Choroid plexus epithelial cell (primary cell): Measurements from ENCODE around the gene HMCN2.
A peak's percentile ranks its signal among the peaks of the same experiment; 100 is the strongest.
"Not testable (repeated sequence)": the region's sequence is repeated elsewhere in the genome, so short reads cannot be mapped to it uniquely, and the experiment has no call there.

Experiments
- DNase-seq: peaks from one replicate; pipeline ENCODE4 v3.0.0-alpha.2; 2010; ENCODE audit warnings: low read depth
- H3K4me3 ChIP-seq: 2 replicates; pipeline ENCODE4 v1.5.1; 2011; ENCODE audit warnings: low read depth, mild to moderate bottlenecking, control low read depth, low read length, moderate library complexity
- TF ChIP-seq, protein P1 (sequence below): conservative IDR thresholded peaks from 2 replicates; pipeline ENCODE4 v1.5.1; 2011; ENCODE audit warnings: low read depth, mild to moderate bottlenecking, control low read depth, inconsistent platforms, low read length, moderate library complexity

HMCN2 gene

DNA sequence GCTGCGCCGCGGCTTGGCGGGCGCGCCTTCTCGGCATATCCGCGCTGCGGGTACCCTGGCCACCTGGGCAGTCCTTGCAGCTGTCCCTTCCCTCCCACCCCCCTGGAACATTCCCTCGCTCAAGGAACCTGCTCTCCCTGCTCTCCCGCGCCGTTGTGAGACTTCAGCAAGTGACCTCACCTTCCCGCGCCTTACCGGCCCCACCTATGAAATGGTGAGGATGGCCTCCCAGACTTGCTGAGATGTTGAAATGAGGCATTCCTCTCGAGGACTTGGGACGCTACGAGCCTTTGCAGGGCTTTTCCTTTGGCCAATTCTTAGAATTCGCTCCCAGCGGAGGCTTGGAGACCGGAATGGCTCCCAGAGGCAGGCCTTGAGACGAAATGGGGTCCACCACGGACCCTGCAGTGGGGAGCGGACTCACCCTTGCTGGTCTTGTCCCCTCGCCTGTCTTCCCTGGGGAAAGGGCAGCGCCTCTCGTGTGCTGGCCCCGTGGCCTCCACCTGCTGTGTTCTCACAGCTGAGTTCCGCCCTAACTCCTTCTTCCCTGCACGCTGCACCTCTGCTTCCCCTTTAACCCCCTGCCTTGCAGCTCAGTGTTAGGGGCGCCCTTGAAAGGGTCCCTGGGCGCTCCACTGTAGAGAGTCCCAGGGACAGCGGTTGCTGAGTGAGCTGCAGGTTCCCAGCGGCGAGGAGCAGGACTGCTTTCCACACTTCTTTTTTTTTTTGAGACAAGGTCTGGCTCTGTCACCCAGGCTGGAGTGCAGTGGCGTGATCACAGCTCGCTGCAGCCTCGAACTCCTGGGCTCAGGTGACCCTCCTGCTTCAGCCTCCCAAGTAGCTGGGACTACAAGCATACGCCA is 907 bp downstream of the HMCN2 start:
- TF ChIP-seq, protein P1, sequence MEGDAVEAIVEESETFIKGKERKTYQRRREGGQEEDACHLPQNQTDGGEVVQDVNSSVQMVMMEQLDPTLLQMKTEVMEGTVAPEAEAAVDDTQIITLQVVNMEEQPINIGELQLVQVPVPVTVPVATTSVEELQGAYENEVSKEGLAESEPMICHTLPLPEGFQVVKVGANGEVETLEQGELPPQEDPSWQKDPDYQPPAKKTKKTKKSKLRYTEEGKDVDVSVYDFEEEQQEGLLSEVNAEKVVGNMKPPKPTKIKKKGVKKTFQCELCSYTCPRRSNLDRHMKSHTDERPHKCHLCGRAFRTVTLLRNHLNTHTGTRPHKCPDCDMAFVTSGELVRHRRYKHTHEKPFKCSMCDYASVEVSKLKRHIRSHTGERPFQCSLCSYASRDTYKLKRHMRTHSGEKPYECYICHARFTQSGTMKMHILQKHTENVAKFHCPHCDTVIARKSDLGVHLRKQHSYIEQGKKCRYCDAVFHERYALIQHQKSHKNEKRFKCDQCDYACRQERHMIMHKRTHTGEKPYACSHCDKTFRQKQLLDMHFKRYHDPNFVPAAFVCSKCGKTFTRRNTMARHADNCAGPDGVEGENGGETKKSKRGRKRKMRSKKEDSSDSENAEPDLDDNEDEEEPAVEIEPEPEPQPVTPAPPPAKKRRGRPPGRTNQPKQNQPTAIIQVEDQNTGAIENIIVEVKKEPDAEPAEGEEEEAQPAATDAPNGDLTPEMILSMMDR: no peak
- DNase-seq: no peak
- no peak overlapping the region for H3K4me3 ChIP-seq

DNA sequence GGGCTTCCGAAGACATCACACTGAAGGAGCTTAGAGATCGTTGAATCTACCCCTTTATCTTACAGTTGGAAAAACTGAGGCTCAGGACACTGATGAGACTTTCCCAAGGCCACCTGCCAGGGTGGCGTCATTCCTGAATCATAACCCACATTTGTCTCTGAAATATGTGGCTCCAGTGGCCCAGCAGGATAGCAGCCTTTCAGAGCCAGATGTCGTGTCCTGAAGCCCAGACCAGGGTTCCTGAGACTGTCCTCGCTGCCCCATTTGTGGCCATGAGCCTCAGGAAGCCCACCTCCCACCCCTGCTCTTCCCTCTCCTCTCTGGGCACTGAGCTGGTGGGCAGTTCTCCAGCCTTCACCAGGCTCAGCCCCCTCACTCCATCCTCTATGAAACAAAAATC is 2.4 kb downstream of the HMCN2 start:
- TF ChIP-seq, protein P1: no peak
- no peak for DNase-seq
- no peak overlapping the region for H3K4me3 ChIP-seq

DNA sequence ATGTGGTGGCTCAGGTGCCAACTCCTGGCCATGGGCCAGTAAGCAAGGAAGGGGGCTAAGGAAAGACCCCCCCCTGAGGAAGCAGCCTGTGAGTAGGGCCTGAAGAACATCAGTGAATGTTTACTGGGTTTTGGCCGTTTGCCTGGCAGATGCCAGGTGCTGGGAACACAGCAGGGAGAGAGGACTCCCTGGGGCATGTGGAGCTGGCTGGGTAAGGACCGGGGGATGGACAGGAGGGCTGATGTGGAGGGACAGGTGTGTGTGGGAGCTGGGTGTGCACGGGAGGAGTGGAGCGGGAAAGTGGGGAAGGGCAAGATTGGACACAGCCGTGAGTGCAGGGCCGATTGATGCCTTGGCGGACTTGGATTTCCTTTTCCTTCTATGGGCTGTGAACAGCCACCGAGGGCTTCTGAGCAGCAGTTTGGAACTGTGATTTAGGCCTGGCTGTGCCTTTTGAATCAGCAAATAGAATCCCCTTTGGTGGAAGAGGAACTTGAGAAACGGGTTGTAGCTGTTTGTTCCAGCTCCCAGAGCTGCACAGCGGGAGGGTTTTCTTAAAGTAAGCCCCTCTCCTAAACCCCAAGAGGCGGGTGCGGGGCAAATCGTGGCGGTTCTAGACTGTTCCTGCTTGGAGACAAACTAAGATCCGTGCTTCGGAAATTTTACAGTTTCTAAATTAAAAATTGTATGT is 3.1 kb downstream of the HMCN2 start:
- TF ChIP-seq, protein P1: no peak

DNA sequence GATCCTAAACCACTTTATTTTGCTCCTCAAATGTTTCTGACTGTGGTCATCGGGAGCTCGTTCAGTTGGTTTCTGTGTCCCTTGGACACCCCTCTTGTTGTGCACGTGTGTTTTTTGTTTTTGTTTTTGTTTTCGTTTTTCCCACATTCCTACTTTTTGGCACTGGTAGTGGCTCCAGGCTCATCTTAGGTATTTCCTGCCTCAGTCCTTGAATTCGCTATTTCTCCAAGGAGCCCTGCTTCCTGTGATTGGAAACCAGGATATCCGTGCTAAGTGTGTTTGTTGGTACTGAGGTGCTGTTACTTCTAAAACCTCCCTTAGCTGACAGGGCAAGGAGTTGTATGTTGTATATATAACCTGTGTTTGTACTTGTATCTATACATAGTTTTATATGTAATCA is 5.9 kb downstream of the HMCN2 start:
- TF ChIP-seq, protein P1: no peak
- H3K4me3 ChIP-seq: no peak overlapping the region
- no peak for DNase-seq

More for the DNA sequence above, 3.1 kb downstream of the HMCN2 start:
- no peak for DNase-seq
- H3K4me3 ChIP-seq: no peak overlapping the region

DNA sequence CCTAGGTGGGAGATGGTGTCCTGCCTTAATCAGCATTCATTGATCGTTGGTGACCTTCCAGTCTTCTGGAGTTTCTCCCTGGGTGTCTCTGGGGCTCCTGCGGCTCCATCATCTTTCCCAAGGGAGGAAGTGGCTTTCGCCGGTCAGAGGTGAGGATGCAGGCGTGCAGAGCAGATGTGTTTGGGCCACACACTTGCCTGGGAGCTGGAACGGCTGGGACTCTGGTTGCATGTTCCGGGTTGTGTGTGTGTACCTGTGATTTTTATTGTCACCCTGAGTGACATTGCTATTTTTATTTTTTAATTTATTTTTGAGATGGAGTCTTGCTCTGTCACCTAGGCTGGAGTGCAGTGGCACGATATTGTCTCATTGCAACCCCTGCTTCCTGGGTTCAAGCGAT is 9.6 kb downstream of the HMCN2 start:
- no peak overlapping the region for H3K4me3 ChIP-seq
- no peak for DNase-seq
- TF ChIP-seq, protein P1: no peak

DNA sequence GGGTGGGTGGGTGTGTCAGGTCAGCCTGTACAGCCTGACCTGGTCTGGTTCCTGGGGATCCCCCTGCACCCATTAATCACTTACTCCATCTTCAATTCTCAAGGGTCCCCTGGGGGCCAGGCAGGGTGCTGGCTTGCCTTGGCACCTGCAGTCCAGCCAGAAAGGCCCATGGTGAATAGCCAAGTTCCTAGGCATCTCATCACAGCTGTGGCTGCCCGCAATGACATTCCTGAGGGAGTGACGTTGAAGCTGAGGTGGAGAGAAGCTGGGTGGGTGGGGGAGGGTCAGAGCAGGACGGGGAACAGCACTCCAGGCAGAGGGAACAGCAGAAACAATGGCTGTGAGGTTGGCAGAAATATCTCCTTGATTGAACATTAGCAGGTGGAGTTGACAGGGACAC is 10.6 kb downstream of the HMCN2 start:
- DNase-seq: peak; percentile 23
- TF ChIP-seq, protein P1: no peak
- H3K4me3 ChIP-seq: no peak overlapping the region

DNA sequence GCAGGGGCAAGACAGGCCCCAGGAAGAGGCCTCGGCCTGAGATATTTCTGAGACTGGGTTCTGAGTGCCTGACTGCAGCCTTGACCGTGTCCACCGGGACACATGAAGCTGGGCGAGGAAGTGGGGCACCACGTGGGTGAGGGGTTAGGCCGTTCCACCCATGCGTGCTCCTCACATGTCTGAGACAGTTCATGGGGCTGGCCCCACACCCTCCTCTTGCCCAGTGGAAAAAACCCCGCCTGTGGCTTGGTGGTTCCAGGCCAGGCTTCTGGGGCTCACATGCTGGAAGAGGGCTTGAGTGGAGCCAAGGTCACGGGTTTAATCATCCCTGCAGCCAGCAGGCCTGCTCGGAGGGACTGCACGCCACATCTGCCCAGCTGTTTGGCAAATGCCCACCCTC is 11.4 kb downstream of the HMCN2 start:
- no peak overlapping the region for H3K4me3 ChIP-seq
- DNase-seq: no peak
- TF ChIP-seq, protein P1: no peak

DNA sequence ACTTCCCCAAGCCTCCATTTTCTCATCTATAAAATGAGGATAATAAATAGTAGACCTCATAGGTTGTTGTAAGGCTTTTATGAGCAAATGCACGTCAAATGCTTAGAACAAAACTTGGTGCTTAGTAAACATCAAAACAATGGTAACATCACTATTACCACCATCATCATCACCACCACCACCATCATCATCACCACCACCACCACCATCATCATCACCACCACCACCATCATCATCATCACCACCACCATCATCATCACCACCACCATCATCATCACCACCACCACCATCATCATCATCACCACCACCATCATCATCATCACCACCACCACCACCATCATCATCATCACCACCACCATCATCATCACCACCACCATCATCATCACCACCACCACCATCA is 12.0 kb downstream of the HMCN2 start:
- not testable (repeated sequence) for DNase-seq, H3K4me3 ChIP-seq
